ENCODE measurements around the gene PAX3.

The PAX3 gene

GRCh38 chr2:222214885-222215284 lies 83.9 kb downstream of the PAX3 start:
- H3K27me3 ChIP-seq (ENCODE audit: insufficient read depth, low read length, poor library complexity) = no peaks in the 10 kb centered on the region
- no CpG with 5 or more reads among the region's 1 CpG for WGBS (ENCODE audit: extremely low coverage, insufficient coverage, low lambda C conversion rate)

GRCh38 chr2:222213049-222213448 lies 85.7 kb downstream of the PAX3 start:
- no peak overlapping the region for H4K5ac ChIP-seq (ENCODE audit: low read length)
- no peaks in the 10 kb centered on the region for H3K79me2 ChIP-seq (ENCODE audit: control insufficient read depth, insufficient read depth, low read length)
- H3K4me1 ChIP-seq (ENCODE audit: control insufficient read depth, low read depth, low read length) = no peaks in the 10 kb centered on the region
- H3K36me3 ChIP-seq (ENCODE audit: control insufficient read depth, insufficient read depth, low read length) = no peaks in the 10 kb centered on the region
- H3K56ac ChIP-seq (ENCODE audit: low read length) = no peak overlapping the region
- no peak overlapping the region for H2AK5ac ChIP-seq (ENCODE audit: low read length)
- H3K79me1 ChIP-seq (ENCODE audit: low read length) = no peaks in the 10 kb centered on the region
- H3K27me3 ChIP-seq (ENCODE audit: insufficient read depth, low read length, poor library complexity) = no peaks in the 10 kb centered on the region
- no peak overlapping the region for H3K9ac ChIP-seq (ENCODE audit: low read length)
- H3K23ac ChIP-seq (ENCODE audit: low read length) = no peak overlapping the region
- H2BK5ac ChIP-seq (ENCODE audit: low read length) = no peak overlapping the region
- no peak for DNase-seq
- no CpG with 5 or more reads among the region's 5 CpGs for WGBS (ENCODE audit: extremely low coverage, insufficient coverage, low lambda C conversion rate)
- no peak overlapping the region for H3K18ac ChIP-seq (ENCODE audit: low read length)
- no peak overlapping the region for H3K4me3 ChIP-seq (ENCODE audit: low read length)
- no peak overlapping the region for H3K4me2 ChIP-seq (ENCODE audit: low read length)
- H2BK120ac ChIP-seq (ENCODE audit: low read depth, low read length) = no peak overlapping the region
- no peak overlapping the region for H4K8ac ChIP-seq (ENCODE audit: low read depth, low read length)
- H2BK15ac ChIP-seq (replicated peaks; ENCODE audit: low read depth) = no peak overlapping the region
- H3K4ac ChIP-seq (ENCODE audit: low read depth, low read length) = no peak overlapping the region
- H3K27ac ChIP-seq (ENCODE audit: low read depth, low read length) = no peak overlapping the region

More at GRCh38 chr2:222214885-222215284, 83.9 kb downstream of the PAX3 start:
- H4K8ac ChIP-seq (ENCODE audit: low read depth, low read length) = no peak overlapping the region
- no peak overlapping the region for H3K4ac ChIP-seq (ENCODE audit: low read depth, low read length)
- no peak overlapping the region for H3K18ac ChIP-seq (ENCODE audit: low read length)
- no peak overlapping the region for H3K4me2 ChIP-seq (ENCODE audit: low read length)
- H3K56ac ChIP-seq (ENCODE audit: low read length) = no peak overlapping the region
- H2AK5ac ChIP-seq (ENCODE audit: low read length) = no peak overlapping the region
- H3K36me3 ChIP-seq (ENCODE audit: control insufficient read depth, insufficient read depth, low read length) = no peaks in the 10 kb centered on the region
- no peaks in the 10 kb centered on the region for H3K79me2 ChIP-seq (ENCODE audit: control insufficient read depth, insufficient read depth, low read length)
- no peak overlapping the region for H3K9ac ChIP-seq (ENCODE audit: low read length)
- H3K23ac ChIP-seq (ENCODE audit: low read length) = no peak overlapping the region
- H3K27ac ChIP-seq (ENCODE audit: low read depth, low read length) = no peak overlapping the region
- H4K5ac ChIP-seq (ENCODE audit: low read length) = no peak overlapping the region
- H3K4me1 ChIP-seq (ENCODE audit: control insufficient read depth, low read depth, low read length) = no peaks in the 10 kb centered on the region
- H2BK5ac ChIP-seq (ENCODE audit: low read length) = no peak overlapping the region
- DNase-seq = no peak
- H2BK120ac ChIP-seq (ENCODE audit: low read depth, low read length) = no peak overlapping the region
- no peak overlapping the region for H2BK15ac ChIP-seq (replicated peaks; ENCODE audit: low read depth)
- no peaks in the 10 kb centered on the region for H3K79me1 ChIP-seq (ENCODE audit: low read length)
- H3K4me3 ChIP-seq (ENCODE audit: low read length) = no peak overlapping the region

GRCh38 chr2:222212571-222212970 lies 86.2 kb downstream of the PAX3 start:
- Histone ChIP-seq H3K27me3 (ENCODE audit: insufficient read depth, low read length, poor library complexity) (no peaks in the 10 kb centered on the region), H4K8ac (ENCODE audit: low read depth, low read length) (no peak overlapping the region), H3K27ac (ENCODE audit: low read depth, low read length) (no peak overlapping the region), H3K4ac (ENCODE audit: low read depth, low read length) (no peak overlapping the region), H4K5ac (ENCODE audit: low read length) (no peak overlapping the region), H3K4me1 (ENCODE audit: control insufficient read depth, low read depth, low read length) (no peaks in the 10 kb centered on the region), H3K36me3 (ENCODE audit: control insufficient read depth, insufficient read depth, low read length) (no peaks in the 10 kb centered on the region), H2BK120ac (ENCODE audit: low read depth, low read length) (no peak overlapping the region), H3K56ac (ENCODE audit: low read length) (no peak overlapping the region), H3K4me2 (ENCODE audit: low read length) (no peak overlapping the region), H2BK15ac (replicated peaks; ENCODE audit: low read depth) (no peak overlapping the region), H3K79me2 (ENCODE audit: control insufficient read depth, insufficient read depth, low read length) (no peaks in the 10 kb centered on the region), H3K9ac (ENCODE audit: low read length) (no peak overlapping the region), H3K23ac (ENCODE audit: low read length) (no peak overlapping the region), H2AK5ac (ENCODE audit: low read length) (no peak overlapping the region), H3K18ac (ENCODE audit: low read length) (no peak overlapping the region), H3K79me1 (ENCODE audit: low read length) (no peaks in the 10 kb centered on the region), H2BK5ac (ENCODE audit: low read length) (no peak overlapping the region), H3K4me3 (ENCODE audit: low read length) (no peak overlapping the region)
- DNase-seq = no peak
- no CpG with 5 or more reads among the region's 4 CpGs for WGBS (ENCODE audit: extremely low coverage, insufficient coverage, low lambda C conversion rate)

GRCh38 chr2:222208010-222208690 lies 90.6 kb downstream of the PAX3 start:
- Histone ChIP-seq H3K4me2 (ENCODE audit: low read length) (no peak overlapping the region), H4K5ac (ENCODE audit: low read length) (no peak overlapping the region), H4K8ac (ENCODE audit: low read depth, low read length) (no peak overlapping the region), H2BK120ac (ENCODE audit: low read depth, low read length) (no peak overlapping the region), H3K23ac (ENCODE audit: low read length) (no peak overlapping the region), H2BK5ac (ENCODE audit: low read length) (no peak overlapping the region), H3K56ac (ENCODE audit: low read length) (no peak overlapping the region), H3K27me3 (ENCODE audit: insufficient read depth, low read length, poor library complexity) (no peaks in the 10 kb centered on the region), H2AK5ac (ENCODE audit: low read length) (no peak overlapping the region), H3K36me3 (ENCODE audit: control insufficient read depth, insufficient read depth, low read length) (no peaks in the 10 kb centered on the region), H3K9ac (ENCODE audit: low read length) (no peak overlapping the region), H3K18ac (ENCODE audit: low read length) (no peak overlapping the region), H2BK15ac (replicated peaks; ENCODE audit: low read depth) (no peak overlapping the region), H3K79me1 (ENCODE audit: low read length) (no peaks in the 10 kb centered on the region), H3K79me2 (ENCODE audit: control insufficient read depth, insufficient read depth, low read length) (no peaks in the 10 kb centered on the region), H3K27ac (ENCODE audit: low read depth, low read length) (no peak overlapping the region), H3K4me3 (ENCODE audit: low read length) (no peak overlapping the region), H3K4me1 (ENCODE audit: control insufficient read depth, low read depth, low read length) (no peaks in the 10 kb centered on the region), H3K4ac (ENCODE audit: low read depth, low read length) (no peak overlapping the region)
- peak; percentile 14 for DNase-seq
- no CpG with 5 or more reads among the region's 4 CpGs for WGBS (ENCODE audit: extremely low coverage, insufficient coverage, low lambda C conversion rate)

- no peak overlapping the region for H3K4me3 ChIP-seq (ENCODE audit: low read length)
- no CpG with 5 or more reads among the region's 1 CpG for WGBS (ENCODE audit: extremely low coverage, insufficient coverage, low lambda C conversion rate)
Observed at GRCh38 chr2:222205136-222205535, 93.7 kb downstream of the PAX3 start.

GRCh38 chr2:222203041-222203440 lies 95.8 kb downstream of the PAX3 start:
- WGBS (ENCODE audit: extremely low coverage, insufficient coverage, low lambda C conversion rate) = no CpG with 5 or more reads among the region's 4 CpGs
- Histone ChIP-seq H3K79me2 (ENCODE audit: control insufficient read depth, insufficient read depth, low read length) (no peaks in the 10 kb centered on the region), H3K56ac (ENCODE audit: low read length) (no peak overlapping the region), H2BK5ac (ENCODE audit: low read length) (no peak overlapping the region), H4K5ac (ENCODE audit: low read length) (no peak overlapping the region), H3K4me1 (ENCODE audit: control insufficient read depth, low read depth, low read length) (no peaks in the 10 kb centered on the region), H2AK5ac (ENCODE audit: low read length) (no peak overlapping the region), H3K79me1 (ENCODE audit: low read length) (no peaks in the 10 kb centered on the region), H3K27ac (ENCODE audit: low read depth, low read length) (no peak overlapping the region), H3K4ac (ENCODE audit: low read depth, low read length) (no peak overlapping the region), H2BK120ac (ENCODE audit: low read depth, low read length) (no peak overlapping the region), H3K4me2 (ENCODE audit: low read length) (no peak overlapping the region), H3K36me3 (ENCODE audit: control insufficient read depth, insufficient read depth, low read length) (no peaks in the 10 kb centered on the region), H3K4me3 (ENCODE audit: low read length) (no peak overlapping the region), H3K23ac (ENCODE audit: low read length) (no peak overlapping the region), H3K18ac (ENCODE audit: low read length) (no peak overlapping the region), H3K9ac (ENCODE audit: low read length) (no peak overlapping the region), H3K27me3 (ENCODE audit: insufficient read depth, low read length, poor library complexity) (no peaks in the 10 kb centered on the region), H2BK15ac (replicated peaks; ENCODE audit: low read depth) (no peak overlapping the region), H4K8ac (ENCODE audit: low read depth, low read length) (no peak overlapping the region)
- DNase-seq = no peak

More at GRCh38 chr2:222205136-222205535, 93.7 kb downstream of the PAX3 start:
- H4K8ac ChIP-seq (ENCODE audit: low read depth, low read length) = no peak overlapping the region
- H4K5ac ChIP-seq (ENCODE audit: low read length) = no peak overlapping the region
- DNase-seq = no peak
- no peak overlapping the region for H2BK15ac ChIP-seq (replicated peaks; ENCODE audit: low read depth)
- H3K18ac ChIP-seq (ENCODE audit: low read length) = no peak overlapping the region
- H3K36me3 ChIP-seq (ENCODE audit: control insufficient read depth, insufficient read depth, low read length) = no peaks in the 10 kb centered on the region
- no peaks in the 10 kb centered on the region for H3K4me1 ChIP-seq (ENCODE audit: control insufficient read depth, low read depth, low read length)
- H3K27me3 ChIP-seq (ENCODE audit: insufficient read depth, low read length, poor library complexity) = no peaks in the 10 kb centered on the region
- no peak overlapping the region for H3K56ac ChIP-seq (ENCODE audit: low read length)
- no peak overlapping the region for H3K23ac ChIP-seq (ENCODE audit: low read length)
- H3K4ac ChIP-seq (ENCODE audit: low read depth, low read length) = no peak overlapping the region
- H2BK5ac ChIP-seq (ENCODE audit: low read length) = no peak overlapping the region
- H3K27ac ChIP-seq (ENCODE audit: low read depth, low read length) = no peak overlapping the region
- H2AK5ac ChIP-seq (ENCODE audit: low read length) = no peak overlapping the region
- H3K79me2 ChIP-seq (ENCODE audit: control insufficient read depth, insufficient read depth, low read length) = no peaks in the 10 kb centered on the region
- H3K79me1 ChIP-seq (ENCODE audit: low read length) = no peaks in the 10 kb centered on the region
- H3K4me2 ChIP-seq (ENCODE audit: low read length) = no peak overlapping the region
- no peak overlapping the region for H2BK120ac ChIP-seq (ENCODE audit: low read depth, low read length)
- H3K9ac ChIP-seq (ENCODE audit: low read length) = no peak overlapping the region
